ENCODE data around the gene EDAR. TPM values are rescaled to one million over a fixed set of nuclear protein-coding genes. Genes with fewer than 3 reads are reported as not detected.

The EDAR gene
- total and polyA plus RNA-seq, 9 of the 15 experiments (the other 6 are each of a cell fraction or from before 2014, with no cell fraction given), result 0.01 TPM; not detected in 8

DNA sequence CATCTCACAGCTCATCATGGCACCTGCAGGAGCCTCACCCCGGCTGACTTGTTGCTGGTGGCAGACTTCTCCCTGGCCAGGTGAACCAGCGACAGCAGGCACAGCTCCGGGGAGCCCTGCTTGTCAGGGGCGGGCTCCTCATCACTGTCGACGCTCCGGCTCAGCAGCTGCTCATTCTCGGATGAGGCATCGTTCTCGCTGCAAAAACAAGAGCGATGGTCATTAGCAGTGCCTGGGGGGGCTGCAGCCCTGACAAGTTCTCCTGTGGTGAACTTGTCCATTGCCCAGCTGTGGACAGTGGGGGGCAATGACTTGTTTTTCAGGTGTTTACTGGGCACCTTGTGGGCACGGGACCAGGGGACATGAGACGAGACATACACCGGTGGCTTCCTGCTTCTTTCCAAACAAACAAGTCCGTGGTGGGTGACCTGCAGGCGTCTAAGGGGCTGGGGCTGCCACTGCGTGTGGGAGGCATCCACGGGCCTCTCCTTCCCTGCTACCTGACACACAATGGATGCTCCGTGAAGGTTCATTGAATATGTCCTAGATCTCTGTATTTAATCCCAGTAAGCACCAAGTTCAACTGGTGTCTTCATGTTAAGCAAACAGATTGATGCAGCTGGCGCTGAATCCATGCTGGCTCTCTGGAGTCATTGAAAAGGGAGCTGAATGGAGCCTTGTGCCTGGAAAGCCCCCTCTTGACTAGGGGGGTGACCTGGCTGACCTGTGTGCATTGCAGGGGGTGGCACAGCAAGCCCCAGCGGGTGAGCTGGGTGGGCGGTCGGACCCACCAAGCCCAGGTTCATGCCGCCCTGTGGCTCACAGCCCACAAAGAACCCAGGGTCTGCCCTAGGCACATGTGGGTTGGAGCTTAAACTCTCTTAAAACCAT lies 81.0 kb downstream of the EDAR start:
- H4K20me1 ChIP-seq (replicated peaks; ENCODE audit: control insufficient read depth, insufficient read depth, low read length), result 0 out of 2 replicates have a peak, but pooled peaks cover 8% of the 10 kb centered on the region
- ATAC-seq (no peak), DNase-seq (ENCODE audit: extremely low read depth in 1 of 4, low spot score in 3 of 4) (no peak), FAIRE-seq (no peak)
- H3K4me1 ChIP-seq (replicated peaks in 1 of 2; ENCODE audit: control insufficient read depth in 2 of 2, insufficient read depth in 2 of 2, low read length in 2 of 2), result no peaks in the 10 kb centered on the region
- H3K4me3 ChIP-seq, result no peak overlapping the region
- H3K27ac ChIP-seq (ENCODE audit: extremely low read depth, low read depth, low read length), result no peak overlapping the region
- H3K36me3 ChIP-seq (ENCODE audit: control insufficient read depth, insufficient read depth, low read length), result no peaks in the 10 kb centered on the region
- H3K4me2 ChIP-seq (ENCODE audit: insufficient read depth, low read length), result no peak overlapping the region
- no peaks in the 10 kb centered on the region for H3K9me3 ChIP-seq (replicated peaks; ENCODE audit: control insufficient read depth, insufficient read depth, low read depth, low read length)
- H3K9ac ChIP-seq (ENCODE audit: insufficient read depth in 1 of 2, low read depth in 2 of 2, low read length in 2 of 2), result no peak overlapping the region
- no peaks in the 10 kb centered on the region for H3K9me1 ChIP-seq (ENCODE audit: control insufficient read depth, insufficient read depth, low read length)
- H3K79me2 ChIP-seq (ENCODE audit: control insufficient read depth, insufficient read depth, low read length), result no peaks in the 10 kb centered on the region
- in situ Hi-C loops (cut with MboI) (no loop called here), intact Hi-C loops (cut with micrococcal nuclease) (no loop called here)
- WGBS (ENCODE audit: insufficient coverage, low coverage, missing lambda C conversion rate), result under 1% methylated on average over 23 of the region's 24 CpGs
- no peak overlapping the region for H2AFZ ChIP-seq (ENCODE audit: low read depth, low read length)
- peaks cover 34 to 74% of the 10 kb centered on the region in 2 experiments for H3K27me3 ChIP-seq (ENCODE audit: control insufficient read depth in 2 of 2, insufficient read depth in 2 of 2, low read length in 2 of 2)
- ChIA-PET POLR2A (interaction anchor here (0.5 to 0.6 kb wide), 2 partner anchors 262 kb away, joined by 4 to 6 read pairs; no protein-coding TSS in a partner anchor), CTCF (ENCODE audit: low intra/inter-chr PET ratio) (no interaction called here)
- TF ChIP-seq NCOA2 (IDR thresholded peaks at IDR 0.05; ENCODE audit: partially characterized antibody in 2 of 2) (no peak), HDAC2 (IDR thresholded peaks at IDR 0.05) (no peak), ZNF707 (CRISPR knock-in tag; conservative IDR thresholded peaks at IDR 0.05) (no peak), ZNF121 (CRISPR knock-in tag; conservative IDR thresholded peaks at IDR 0.05) (no peak), FIP1L1 (IDR thresholded peaks at IDR 0.05; ENCODE audit: low read depth, low read length, poor library complexity, severe bottlenecking) (no peak)
- no TSS peak for BruUV-seq (replicated peaks)

Measured in K562 (cell line).